Neural cell (in vitro differentiated cells): Measurements from ENCODE around the gene NLRC5. TPM values are rescaled to one million over a fixed set of nuclear protein-coding genes. Genes with fewer than 3 reads are reported as not detected.

Experiments used
- H2AFZ ChIP-seq: fragments of 200-600, 300-800 bp; sonication (generic), shearing (Covaris generic); 2 replicates; pipeline ENCODE4 v1.6.0; 2014; ENCODE audit warnings: low read depth, mild to moderate bottlenecking, antibody characterized with exemption, low read length, moderate library complexity
- H3F3A ChIP-seq: fragments of 200-600 bp; shearing (Covaris generic); 2 replicates; pipeline ENCODE4 v1.6.1; 2016; ENCODE audit warnings: mild to moderate bottlenecking, moderate library complexity, mixed read lengths, antibody characterized with exemption, low read length; ENCODE audit not compliant: insufficient read depth, poor library complexity, severe bottlenecking
- H3K27ac ChIP-seq: fragments of 200-600, 300-800 bp; sonication (generic), shearing (Covaris generic); 2 replicates; pipeline ENCODE4 v1.5.1; 2014; ENCODE audit warnings: mild to moderate bottlenecking, low read length, moderate library complexity
- H3K27me3 ChIP-seq: fragments of 300-800, 200-600 bp; sonication (generic), shearing (Covaris generic); 2 replicates; pipeline ENCODE4 v1.6.0; 2014; ENCODE audit warnings: mild to moderate bottlenecking, low read depth, low read length, moderate library complexity; ENCODE audit not compliant: insufficient read depth
- H3K36me3 ChIP-seq: fragments of 300-800, 200-600 bp; sonication (generic), shearing (Covaris generic); 2 replicates; pipeline ENCODE4 v1.5.1; 2014; ENCODE audit warnings: mild to moderate bottlenecking, antibody characterized with exemption, low read length, moderate library complexity; ENCODE audit not compliant: insufficient read depth
- H3K4me2 ChIP-seq: fragments of 300-800, 200-600 bp; sonication (generic), shearing (Covaris generic); 2 replicates; pipeline ENCODE4 v1.6.0; 2014; ENCODE audit warnings: mild to moderate bottlenecking, low read length
- H3K4me3 ChIP-seq: fragments of 300-800, 200-600 bp; sonication (generic), shearing (Covaris generic); 2 replicates; pipeline ENCODE4 v1.5.1; 2014; ENCODE audit warnings: mild to moderate bottlenecking, low read length, moderate library complexity
- H3K79me2 ChIP-seq: fragments of 200-600 bp; shearing (Covaris generic); replicated peaks from 2 replicates; pipeline ENCODE4 v1.6.0; 2014; ENCODE audit warnings: mild to moderate bottlenecking, low read length, moderate library complexity; ENCODE audit not compliant: insufficient read depth
- H3K9ac ChIP-seq: fragments of 300-800, 200-600 bp; sonication (generic), shearing (Covaris generic); 2 replicates; pipeline ENCODE4 v1.6.1; 2016; ENCODE audit warnings: mild to moderate bottlenecking, low read length, mixed read lengths
- H3K9me2 ChIP-seq: fragments of 200-600 bp; shearing (Covaris generic); 2 replicates; pipeline ENCODE4 v1.6.1; 2016; ENCODE audit warnings: mild to moderate bottlenecking, low read length, mixed read lengths; ENCODE audit not compliant: insufficient read depth
- H3K9me3 ChIP-seq: fragments of 200-600, 300-800 bp; sonication (generic), shearing (Covaris generic); 2 replicates; pipeline ENCODE4 v1.6.1; 2016; ENCODE audit warnings: mild to moderate bottlenecking, mixed run types, low read length, moderate library complexity, mixed read lengths
- H4K20me1 ChIP-seq: fragments of 200-600 bp; shearing (Covaris generic); 2 replicates; pipeline ENCODE4 v1.6.1; 2016; ENCODE audit warnings: mild to moderate bottlenecking, mixed run types; ENCODE audit not compliant: insufficient read depth
- CTCF ChIP-seq: fragments of 450-650 bp; IDR thresholded peaks from 2 replicates; pipeline ENCODE4 v1.5.1; 2014; ENCODE audit warnings: antibody characterized with exemption, mild to moderate bottlenecking, moderate library complexity; ENCODE audit not compliant: poor library complexity, severe bottlenecking
- EP300 ChIP-seq: fragments of 450-650 bp; conservative IDR thresholded peaks from 2 replicates; pipeline ENCODE4 v1.6.1; 2014; ENCODE audit warnings: antibody characterized with exemption, mild to moderate bottlenecking, moderate library complexity; ENCODE audit not compliant: poor library complexity, severe bottlenecking
- EZH2 ChIP-seq: fragments of 200-600, 300-800 bp; shearing (Covaris generic), sonication (generic); IDR thresholded peaks from 2 replicates; pipeline ENCODE4 v1.6.1; 2014; ENCODE audit warnings: antibody characterized with exemption, low read length, borderline replicate concordance, mild to moderate bottlenecking; ENCODE audit not compliant: insufficient read depth, poor library complexity, severe bottlenecking
- MXI1 ChIP-seq: fragments of 450-650 bp; conservative IDR thresholded peaks from 2 replicates; pipeline ENCODE4 v1.6.1; 2014; ENCODE audit warnings: antibody characterized with exemption, mild to moderate bottlenecking; ENCODE audit not compliant: poor library complexity, severe bottlenecking
- POLR2AphosphoS5 ChIP-seq: IDR thresholded peaks from 2 replicates; pipeline ENCODE4 v1.6.1; 2012
- RAD21 ChIP-seq: fragments of 450-650 bp; conservative IDR thresholded peaks from 2 replicates; pipeline ENCODE4 v1.6.1; 2014; ENCODE audit warnings: antibody characterized with exemption, mild to moderate bottlenecking, moderate library complexity
- REST ChIP-seq: IDR thresholded peaks from 2 replicates; pipeline ENCODE4 v1.6.1; 2012; ENCODE audit warnings: borderline replicate concordance
- SMC3 ChIP-seq: fragments of 450-650 bp; conservative IDR thresholded peaks from 2 replicates; pipeline ENCODE4 v1.6.1; 2014; ENCODE audit warnings: antibody characterized with exemption, mild to moderate bottlenecking, moderate library complexity; ENCODE audit not compliant: poor library complexity
- TAF1 ChIP-seq: IDR thresholded peaks from 2 replicates; pipeline ENCODE4 v1.6.1; 2012; ENCODE audit warnings: low read depth
- polyA plus RNA-seq: library from polyadenylated mRNA; depleted of rRNA; stranded (reverse); fragments of >200 nt; gene quantifications from 2 replicates; pipeline ENCODE4 v1.2.3, GENCODE V29; 2014

NLRC5 gene
- polyA plus RNA-seq, 1 donor from 2014 or later, result not detected

- Histone ChIP-seq H3K9me3 (no peaks in the 10 kb centered on the region), H3F3A (no peaks in the 10 kb centered on the region), H3K36me3 (no peaks in the 10 kb centered on the region), H3K27me3 (no peaks in the 10 kb centered on the region), H3K4me2 (no peak overlapping the region), H3K9ac (no peak overlapping the region), H3K4me3 (no peak overlapping the region), H3K79me2 (no peaks in the 10 kb centered on the region), H3K9me2 (no peaks in the 10 kb centered on the region), H3K27ac (no peak overlapping the region), H4K20me1 (no peaks in the 10 kb centered on the region), H2AFZ (no peak overlapping the region)
- TF ChIP-seq REST (no peak), EZH2 (no peak), RAD21 (no peak), MXI1 (no peak), POLR2AphosphoS5 (no peak), CTCF (no peak), SMC3 (no peak), EP300 (no peak)
These were observed 10.3 kb downstream of the NLRC5 start for GRCh38 chr16:56999409-57000270.

GRCh38 chr16:57000271-57001025 lies 11.1 kb downstream of the NLRC5 start:
- Histone ChIP-seq H3K9me2 (no peaks in the 10 kb centered on the region), H4K20me1 (no peaks in the 10 kb centered on the region), H3K36me3 (no peaks in the 10 kb centered on the region), H3K4me2 (no peak overlapping the region), H3K9ac (no peak overlapping the region), H3F3A (no peaks in the 10 kb centered on the region), H3K4me3 (no peak overlapping the region), H3K27me3 (no peaks in the 10 kb centered on the region), H2AFZ (no peak overlapping the region), H3K9me3 (no peaks in the 10 kb centered on the region), H3K79me2 (no peaks in the 10 kb centered on the region), H3K27ac (no peak overlapping the region)
- TF ChIP-seq RAD21, result no peak
- no peak for TF ChIP-seq MXI1
- no peak for TF ChIP-seq SMC3
- TF ChIP-seq REST, result no peak
- no peak for TF ChIP-seq CTCF
- no peak for TF ChIP-seq EP300
- no peak for TF ChIP-seq POLR2AphosphoS5
- no peak for TF ChIP-seq EZH2
- no peak for TF ChIP-seq TAF1
